ENCODE results near the gene METTL8. TPM values are rescaled to one million over a fixed set of nuclear protein-coding genes. Genes with fewer than 3 reads are reported as not detected.

The METTL8 gene
- total and polyA plus RNA-seq, 9 donors: 4.5 to 33.0 (median 17.2) TPM

DNA sequence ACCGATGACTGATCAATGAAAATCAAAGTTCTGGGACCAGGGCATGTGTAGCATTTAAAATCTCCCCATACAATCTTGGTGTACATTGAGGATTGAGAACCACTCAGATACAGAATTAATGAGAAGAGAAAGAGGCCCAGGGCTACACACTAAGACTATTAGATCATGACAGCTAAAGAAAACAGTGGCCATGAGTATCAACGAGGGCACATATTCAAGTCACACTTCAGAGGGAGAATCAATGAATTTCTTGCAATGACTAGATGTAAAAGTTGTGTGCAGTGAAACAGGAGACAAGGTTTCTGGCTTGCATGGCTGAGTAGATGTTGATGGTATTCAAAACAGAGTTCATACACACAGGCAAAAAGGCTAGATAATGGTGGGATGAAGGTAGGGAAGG is 29.1 kb downstream of the METTL8 start:
- DNase-seq: no peak
- H3K4me3 ChIP-seq: no peak overlapping the region
- no peaks in the 10 kb centered on the region for H3K4me1 ChIP-seq (ENCODE audit: insufficient read depth)
- TF ChIP-seq CTCF (IDR thresholded peaks at IDR 0.05) (no peak), POLR2A (IDR thresholded peaks at IDR 0.05) (no peak), EP300 (IDR thresholded peaks at IDR 0.05) (no peak)
- no peak overlapping the region for H3K27ac ChIP-seq
- intact Hi-C loops (cut with DNase I): no loop called here
- no peaks in the 10 kb centered on the region for H3K27me3 ChIP-seq
- 88 to 93% (median 93%) methylated on average over 2 of the region's 2 CpGs for WGBS, 3 donors
- no peaks in the 10 kb centered on the region for H3K36me3 ChIP-seq
- H3K9me3 ChIP-seq: no peaks in the 10 kb centered on the region

GRCh38 chr2:171404261-171404660 is 29.5 kb downstream of the METTL8 start:
- Histone ChIP-seq H3K4me1 (ENCODE audit: insufficient read depth) (no peaks in the 10 kb centered on the region), H3K27ac (no peak overlapping the region), H3K4me3 (no peak overlapping the region), H3K27me3 (no peaks in the 10 kb centered on the region), H3K9me3 (no peaks in the 10 kb centered on the region), H3K36me3 (no peaks in the 10 kb centered on the region)
- WGBS, 3 donors: 88 to 97% (median 92%) methylated on average over 5 of the region's 5 CpGs
- TF ChIP-seq CTCF (IDR thresholded peaks at IDR 0.05) (no peak), POLR2A (IDR thresholded peaks at IDR 0.05) (no peak), EP300 (IDR thresholded peaks at IDR 0.05) (no peak)
- no peak for DNase-seq
- intact Hi-C loops (cut with DNase I): no loop called here

GRCh38 chr2:171402906-171403580 is 30.7 kb downstream of the METTL8 start:
- Histone ChIP-seq H3K27me3 (no peaks in the 10 kb centered on the region), H3K4me1 (ENCODE audit: insufficient read depth) (no peaks in the 10 kb centered on the region), H3K27ac (no peak overlapping the region), H3K36me3 (no peaks in the 10 kb centered on the region), H3K4me3 (no peak overlapping the region), H3K9me3 (no peaks in the 10 kb centered on the region)
- intact Hi-C loops (cut with DNase I): no loop called here
- WGBS, 3 donors: 71 to 73% (median 71%) methylated on average over 4 of the region's 4 CpGs
- TF ChIP-seq EP300 (IDR thresholded peaks at IDR 0.05) (no peak), POLR2A (IDR thresholded peaks at IDR 0.05) (no peak), CTCF (IDR thresholded peaks at IDR 0.05) (no peak)
- no peak for DNase-seq

DNA sequence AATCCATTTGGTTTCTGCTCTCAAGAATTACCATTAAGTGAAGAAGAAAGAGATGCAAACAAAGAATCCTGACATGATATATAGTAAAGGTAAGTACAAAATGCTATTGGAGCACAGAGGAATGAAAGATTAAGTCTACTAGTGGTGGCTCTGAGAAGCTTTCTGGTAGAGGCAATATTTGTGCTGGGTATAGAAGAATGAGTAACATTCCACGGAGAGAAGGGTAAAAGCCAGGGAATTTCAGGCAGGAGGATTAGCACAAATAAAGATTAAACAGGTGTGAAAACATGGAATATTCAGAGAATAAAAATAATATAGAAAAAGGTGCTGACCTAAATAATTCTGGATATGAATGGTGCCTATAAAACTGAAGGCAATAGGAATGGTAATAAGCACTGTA is 31.8 kb downstream of the METTL8 start:
- 98 to 99% (median 98%) methylated on average over 1 of the region's 1 CpG for WGBS, 3 donors

More for the DNA sequence above, 31.8 kb downstream of the METTL8 start:
- Histone ChIP-seq H3K27me3 (no peaks in the 10 kb centered on the region), H3K4me1 (ENCODE audit: insufficient read depth) (no peaks in the 10 kb centered on the region), H3K36me3 (no peaks in the 10 kb centered on the region), H3K4me3 (no peak overlapping the region), H3K27ac (no peak overlapping the region), H3K9me3 (no peaks in the 10 kb centered on the region)
- intact Hi-C loops (cut with DNase I): no loop called here
- TF ChIP-seq POLR2A (IDR thresholded peaks at IDR 0.05): no peak
- TF ChIP-seq EP300 (IDR thresholded peaks at IDR 0.05): no peak
- TF ChIP-seq CTCF (IDR thresholded peaks at IDR 0.05): no peak
- no peak for DNase-seq
